HG03565 (cell line): ENCODE measurements around the gene MFGE8.

Experiments used
- ATAC-seq: cut with Tn5 transposase; IDR thresholded peaks from one replicate; pipeline ENCODE4 v1.9.1; 2021; ENCODE audit warnings: mild to moderate bottlenecking, moderate library complexity; ENCODE audit not compliant: unreplicated experiment

The MFGE8 gene

DNA sequence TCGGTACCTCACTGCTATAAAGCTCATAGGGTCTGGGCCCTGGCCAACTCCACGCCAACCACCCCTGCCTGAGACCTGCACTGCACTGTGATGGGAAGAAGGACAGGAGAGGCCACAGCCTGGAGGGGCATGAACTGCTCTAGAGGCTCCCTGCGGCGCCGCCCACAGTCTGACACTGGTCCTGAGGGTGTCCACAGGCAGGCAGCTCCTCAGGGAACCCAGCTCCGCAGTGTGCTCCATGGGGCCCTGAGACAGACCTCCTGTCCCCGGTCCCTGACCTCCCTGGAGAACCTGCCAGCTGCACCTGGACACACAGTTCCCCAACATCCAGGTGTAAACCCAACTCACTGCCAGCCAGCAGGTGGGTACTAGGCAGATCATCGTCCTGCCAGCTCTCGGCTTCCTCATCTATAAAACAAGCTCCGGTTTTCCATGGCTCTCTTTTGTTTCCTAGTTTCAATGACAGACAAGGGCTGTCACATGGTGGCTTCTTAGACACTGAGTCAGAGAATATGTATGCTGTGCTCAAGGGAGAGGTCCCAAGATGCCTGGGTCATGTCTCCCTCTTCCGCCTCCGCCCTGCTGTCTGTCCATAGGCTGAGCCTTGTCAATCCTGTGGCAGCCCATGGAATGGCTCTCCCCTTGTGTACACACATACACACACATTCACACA lies 12.7 kb downstream of the MFGE8 start:
- no peak for ATAC-seq

- no peak for ATAC-seq
Measured at GRCh38 chr15:88899251-88899650, 13.9 kb downstream of the MFGE8 start.

DNA sequence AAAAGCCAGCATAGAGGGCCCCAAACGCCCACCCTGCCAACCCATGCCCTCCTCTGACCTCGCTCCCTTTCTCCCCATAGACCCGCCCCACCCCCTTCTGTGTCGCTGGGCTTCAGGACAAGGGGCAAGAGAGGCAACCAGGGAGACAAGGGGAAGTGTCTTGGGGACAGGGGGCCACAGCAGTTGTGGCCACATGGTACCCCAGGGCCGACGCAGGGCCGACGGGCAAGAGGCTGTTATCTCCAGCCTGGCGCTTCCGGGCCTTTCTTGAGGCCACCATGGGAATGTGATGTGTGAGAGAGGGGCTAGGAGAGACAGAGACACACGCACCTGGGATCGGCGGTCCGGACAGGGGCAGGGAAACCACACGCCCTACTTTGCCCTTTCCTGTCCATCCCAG lies 14.4 kb downstream of the MFGE8 start:
- no peak for ATAC-seq

DNA sequence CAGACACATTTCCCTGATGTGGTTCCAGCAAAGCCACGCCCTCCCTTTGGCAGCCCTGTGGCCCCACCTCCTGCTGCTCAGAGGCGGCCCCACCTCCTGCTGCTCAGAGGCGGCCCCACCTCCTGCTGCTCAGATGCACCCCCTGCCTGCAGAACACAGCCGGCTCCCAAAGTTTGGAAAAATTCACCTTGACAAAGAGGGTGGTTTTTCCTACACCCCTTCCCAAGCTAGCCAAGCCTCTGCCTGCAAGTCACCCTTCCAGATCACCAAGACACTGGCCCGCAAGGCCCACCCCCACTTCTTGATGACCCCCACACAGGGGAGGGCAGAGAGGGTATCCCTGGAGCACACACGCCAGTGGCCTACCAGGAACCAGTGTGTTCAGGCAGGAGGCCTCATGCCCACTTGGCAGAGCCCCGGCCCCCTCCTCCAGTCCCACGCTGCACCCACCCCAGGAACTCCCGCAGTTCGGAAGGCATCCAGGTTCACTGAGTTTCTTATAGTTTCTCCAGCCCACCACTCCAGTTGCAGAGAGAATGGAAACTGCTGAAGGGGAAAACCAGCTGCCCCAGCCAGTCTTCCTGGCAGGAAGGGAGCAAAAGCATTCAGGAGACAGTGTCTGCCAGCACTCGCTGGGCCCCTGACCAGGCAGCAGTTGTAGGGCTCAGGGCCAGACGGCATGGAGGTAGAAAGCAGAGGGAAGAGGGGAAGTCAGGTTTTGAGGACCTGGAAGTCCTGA lies 15.6 kb downstream of the MFGE8 start:
- ATAC-seq: peak; percentile 88

- ATAC-seq: no peak
Measured at GRCh38 chr15:88897142-88897455, 16.1 kb downstream of the MFGE8 start.

GRCh38 chr15:88896333-88897033 lies 16.7 kb downstream of the MFGE8 start:
- ATAC-seq: no peak

- ATAC-seq: no peak
Measured at GRCh38 chr15:88894819-88895767, 18.1 kb downstream of the MFGE8 start, which contains the start of gene HAPLN3. Gene HAPLN3, minus strand, starts transcription at chr15:88895544. Its CDS starts 8,246 bp downstream, at chr15:88887298.

GRCh38 chr15:88894348-88894818 lies 18.8 kb downstream of the MFGE8 start:
- ATAC-seq: no peak

DNA sequence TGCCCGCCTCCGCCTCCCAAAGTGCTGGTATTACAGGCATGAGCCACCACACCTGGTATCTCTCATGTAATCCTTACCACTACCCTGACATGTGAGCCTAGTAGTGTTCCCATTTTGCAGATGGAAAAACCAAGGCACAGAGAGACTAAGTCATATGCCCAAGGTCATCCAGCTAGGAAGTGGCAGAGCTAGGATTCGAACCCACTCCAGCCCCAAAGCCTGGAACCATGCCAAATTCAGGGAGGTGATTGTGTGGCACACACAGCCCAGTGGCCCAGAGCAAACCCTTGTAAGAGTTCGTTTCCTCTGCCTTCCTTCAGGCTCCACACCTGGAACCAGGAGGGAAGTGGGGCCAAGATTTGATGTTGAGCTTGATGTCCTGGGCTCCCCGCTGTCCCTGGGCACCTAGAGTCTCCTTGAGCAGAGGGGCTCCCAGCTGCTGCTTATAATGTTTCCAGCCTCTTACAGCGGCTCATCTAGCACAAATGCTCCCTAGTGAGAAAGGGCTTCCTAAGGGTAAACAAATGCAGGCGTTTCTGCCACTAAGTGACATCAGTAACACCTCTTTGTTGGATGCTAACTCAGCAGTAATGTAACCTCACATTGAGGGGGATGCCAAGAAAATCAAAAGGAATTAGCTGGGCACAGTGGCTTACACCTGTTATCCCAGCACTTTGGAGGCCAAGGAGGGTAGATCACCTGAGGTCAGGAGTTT lies 21.5 kb downstream of the MFGE8 start:
- ATAC-seq: no peak

DNA sequence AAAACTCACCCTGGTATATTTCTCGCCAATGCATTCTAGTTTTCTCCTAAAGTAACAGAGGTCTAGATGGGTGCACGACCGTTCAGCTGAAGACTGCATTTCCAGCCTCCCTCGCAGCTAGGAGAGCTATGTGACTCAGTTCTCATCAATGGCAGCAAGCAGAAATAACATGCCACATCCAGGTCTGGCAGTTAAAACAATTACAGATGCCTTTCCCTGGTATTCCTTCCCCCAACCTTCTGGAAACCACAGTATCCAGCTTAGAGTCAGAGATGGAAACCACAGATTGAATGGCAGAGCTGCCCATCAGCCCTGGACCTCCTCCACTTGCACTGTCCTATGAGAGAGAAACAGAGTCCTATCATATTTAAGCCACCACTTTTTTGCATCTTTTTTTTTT lies 22.7 kb downstream of the MFGE8 start:
- no peak for ATAC-seq

DNA sequence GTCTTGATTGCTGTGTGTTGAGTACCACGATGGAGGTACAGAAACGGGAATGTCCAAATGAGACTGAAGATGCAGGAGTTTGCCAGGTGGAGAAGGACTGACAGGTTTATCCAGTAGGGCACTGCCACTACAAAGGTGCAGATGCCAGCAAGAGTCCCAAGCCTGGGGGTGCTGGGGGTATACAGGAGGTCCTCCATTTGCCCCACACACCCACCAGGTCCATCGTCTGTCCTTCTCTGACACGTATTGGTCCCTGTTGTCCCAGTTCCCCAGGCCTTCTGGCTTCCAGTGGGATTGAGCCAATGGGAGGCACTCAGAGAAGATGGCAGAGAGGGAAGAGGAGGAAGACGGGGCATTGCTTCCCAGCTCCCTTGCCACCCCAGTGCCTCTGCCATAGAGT lies 24.5 kb downstream of the MFGE8 start:
- ATAC-seq: no peak

DNA sequence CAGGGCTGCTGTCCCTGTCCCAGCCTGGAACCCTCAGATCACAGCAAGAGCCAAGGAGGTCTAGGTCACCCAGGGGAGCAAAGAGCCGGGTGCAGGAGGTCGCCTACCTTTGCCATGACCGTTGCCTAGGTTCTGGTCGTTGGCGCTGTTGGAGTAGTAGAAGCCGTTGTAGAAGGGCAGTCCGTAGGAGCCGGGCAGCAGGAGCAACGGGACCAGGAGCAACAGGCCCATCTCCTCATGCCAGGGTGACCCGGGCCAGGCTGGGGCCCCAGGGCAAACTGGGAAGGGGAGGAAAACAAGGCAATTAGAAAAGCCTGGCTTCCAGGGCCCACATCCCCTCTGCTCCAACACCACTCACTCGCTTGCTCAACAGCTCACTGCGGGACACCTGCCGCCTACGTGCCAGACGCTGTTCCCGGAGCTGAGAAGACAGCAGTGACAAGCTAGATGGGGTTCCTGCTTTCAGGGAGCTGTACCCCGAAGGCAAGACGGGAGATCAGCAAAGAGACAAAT lies 26.1 kb downstream of the MFGE8 start:
- no peak for ATAC-seq

DNA sequence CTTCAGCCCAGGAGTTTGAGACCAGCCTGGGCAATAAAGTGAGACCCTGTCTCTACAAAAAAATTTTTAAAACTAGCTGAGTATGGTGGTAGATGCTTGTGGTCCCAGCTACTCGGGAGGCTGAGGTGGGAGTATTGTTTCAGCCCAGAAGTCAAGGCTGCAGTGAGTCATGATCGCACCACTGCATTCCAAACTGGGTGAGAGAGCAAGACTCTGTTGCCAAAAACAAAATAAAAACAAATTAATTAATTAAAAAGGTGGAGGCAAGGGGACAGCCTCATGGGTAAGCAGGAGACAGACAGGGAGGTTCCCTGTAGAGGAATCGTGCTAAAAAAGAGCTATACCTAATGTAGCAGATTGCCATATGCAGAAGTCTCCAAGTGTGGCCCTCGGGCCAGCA lies 30.4 kb downstream of the MFGE8 start:
- no peak for ATAC-seq

DNA sequence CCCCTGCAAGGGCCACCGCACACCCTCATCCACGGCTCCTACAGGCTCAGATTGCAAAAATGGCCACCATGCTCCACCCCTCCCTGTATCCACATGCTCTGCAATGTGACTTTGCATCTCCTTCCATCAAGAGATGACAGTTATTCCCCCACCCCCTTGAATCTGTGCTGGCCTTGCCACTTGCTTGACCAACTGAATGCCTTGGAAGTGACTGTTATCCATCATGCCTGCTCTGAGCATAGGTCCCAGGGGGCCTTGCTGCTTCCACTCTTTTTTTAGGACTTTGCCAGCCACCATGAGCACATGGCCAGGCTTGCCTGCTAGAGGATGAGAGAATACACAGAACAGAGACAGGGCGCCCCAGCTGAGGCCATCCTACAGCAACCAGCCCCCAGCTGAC lies 31.4 kb downstream of the MFGE8 start:
- no peak for ATAC-seq

- no peak for ATAC-seq
Measured at GRCh38 chr15:88880944-88881740, 32.0 kb downstream of the MFGE8 start.

GRCh38 chr15:88878720-88879184 lies 34.4 kb downstream of the MFGE8 start:
- ATAC-seq: no peak

DNA sequence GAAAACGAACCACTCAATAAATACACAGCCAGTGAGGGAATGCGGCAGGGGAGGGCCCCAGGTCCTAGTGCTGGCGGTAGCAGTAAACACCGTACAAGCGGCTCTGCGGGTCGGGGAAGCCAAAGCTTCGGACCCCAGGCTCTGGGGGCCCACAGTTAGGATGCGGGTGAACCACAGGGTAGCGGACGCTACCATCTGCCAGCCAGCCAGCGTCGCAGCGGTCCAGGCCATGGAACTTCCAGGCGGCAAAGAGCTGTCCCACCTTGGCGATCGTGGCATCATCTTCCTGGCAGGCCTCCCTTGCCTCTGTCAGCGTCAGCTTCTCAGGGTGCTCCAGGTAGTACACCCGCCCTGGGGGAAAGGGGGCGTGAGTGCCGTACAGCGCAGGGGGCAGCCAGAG lies 35.3 kb downstream of the MFGE8 start:
- ATAC-seq: no peak

DNA sequence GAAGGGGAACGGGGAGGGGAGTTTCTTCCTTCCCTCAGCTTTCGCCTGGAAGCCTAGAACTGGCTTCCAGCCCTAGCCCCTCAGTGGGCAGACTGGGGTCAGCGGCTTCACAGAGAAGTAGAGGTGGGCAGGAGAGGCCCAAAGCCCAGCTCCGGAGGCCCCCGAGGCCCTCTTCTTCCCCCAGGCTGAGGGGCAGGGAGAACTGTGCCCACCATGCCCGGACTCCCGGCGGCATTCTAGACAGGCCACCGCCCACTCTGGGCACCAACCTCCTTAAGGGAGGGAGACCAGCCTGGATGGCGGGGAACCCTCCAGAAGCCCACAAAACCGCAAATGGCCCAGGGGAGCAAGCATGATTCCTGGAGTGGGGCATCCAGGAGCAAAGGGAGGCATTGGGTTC lies 35.8 kb downstream of the MFGE8 start:
- ATAC-seq: no peak

DNA sequence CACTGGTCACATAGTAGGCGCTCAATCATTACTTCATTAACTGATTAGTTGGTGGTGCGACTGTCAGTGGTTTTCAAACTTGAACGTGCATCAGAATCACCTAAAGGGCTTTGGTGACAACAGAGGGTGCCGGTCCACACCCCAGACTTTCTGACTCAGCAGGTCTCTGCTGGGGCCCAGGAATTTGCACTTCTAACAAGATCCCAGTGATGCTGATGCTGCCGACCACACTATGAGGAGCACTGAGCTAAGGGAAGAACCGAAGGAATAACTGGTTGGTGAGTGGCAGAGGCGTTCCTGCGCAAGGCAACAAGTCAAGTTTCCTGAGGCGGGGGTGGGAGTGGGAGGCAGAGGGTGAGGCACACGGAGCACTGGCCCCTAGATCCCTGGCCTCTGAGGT lies 36.6 kb downstream of the MFGE8 start:
- no peak for ATAC-seq
